Measurements from ENCODE around the gene TCP11L2. TPM values are rescaled to one million over a fixed set of nuclear protein-coding genes. Genes with fewer than 3 reads are reported as not detected.

The TCP11L2 gene
- total and polyA plus RNA-seq, 2 of the 4 experiments (the other 2 are of a cell fraction): 7.3 to 32.8 TPM

DNA sequence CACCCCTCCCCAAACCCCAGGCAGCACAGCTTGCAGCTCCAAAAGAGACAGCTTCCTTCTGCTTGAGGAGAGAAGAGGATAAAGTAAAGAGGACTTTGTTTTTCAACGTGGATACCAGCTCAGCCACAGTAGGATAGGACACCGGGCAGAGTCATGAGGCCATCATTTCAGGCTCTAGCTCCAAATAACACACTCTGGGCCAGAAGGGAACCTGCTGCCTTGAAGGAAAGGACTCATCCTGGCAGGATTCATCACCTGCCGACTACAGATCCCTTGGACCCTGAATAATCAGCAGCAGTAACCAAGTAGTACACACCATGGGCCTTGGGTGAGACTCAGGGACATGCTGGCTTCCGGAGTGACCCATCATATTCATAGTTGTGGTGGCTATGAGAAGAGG lies 44.3 kb upstream of the TCP11L2 start:
- H4K8ac ChIP-seq (ENCODE audit: low read depth in 2 of 2, low read length in 2 of 2): no peak overlapping the region
- no peaks in the 10 kb centered on the region for H3K9me1 ChIP-seq (ENCODE audit: insufficient read depth, low read length)
- no peak overlapping the region for H2AK9ac ChIP-seq (replicated peaks; ENCODE audit: low read depth, low read length, poor library complexity)
- POLR2A ChIA-PET (ENCODE audit: unreplicated experiment): no interaction called here
- H4K20me1 ChIP-seq (ENCODE audit: insufficient read depth, low read length): no peaks in the 10 kb centered on the region
- no peak overlapping the region for H2BK5ac ChIP-seq (ENCODE audit: low read depth, low read length, poor library complexity, severe bottlenecking)
- no peak overlapping the region for H2BK120ac ChIP-seq (ENCODE audit: low read depth, low read length)
- no TSS peak for BruUV-seq (replicated peaks)
- DNase-seq (no peak), ATAC-seq (ENCODE audit: low read depth) (no peak)
- no peak overlapping the region for H3K56ac ChIP-seq (ENCODE audit: extremely low read depth, insufficient read depth, low read length)
- intact Hi-C loops (cut with micrococcal nuclease) (no loop called here), in situ Hi-C loops (cut with MboI; ENCODE audit: low sequenced_read_pairs) (no loop called here), dilution Hi-C loops (cut with HindIII; ENCODE audit: low sequenced_read_pairs, unreplicated experiment) (no loop called here)
- H3K27ac ChIP-seq (ENCODE audit: insufficient read depth, low read length): no peak overlapping the region
- no peak overlapping the region for H3K14ac ChIP-seq (replicated peaks; ENCODE audit: low read depth, low read length)
- WGBS, 2 experiments (ENCODE audit: extremely low coverage in 2 of 2, insufficient read length in 1 of 2): no CpG with 5 or more reads among the region's 4 CpGs
- H3K4me1 ChIP-seq (ENCODE audit: control insufficient read depth, insufficient read depth, low read length): no peaks in the 10 kb centered on the region
- no peak overlapping the region for H4K91ac ChIP-seq (ENCODE audit: insufficient read depth, low read depth, low read length)
- no peaks in the 10 kb centered on the region for H3K79me1 ChIP-seq (ENCODE audit: low read depth in 1 of 2, low read length in 2 of 2)
- no peak overlapping the region for H3K9ac ChIP-seq (ENCODE audit: low read depth, low read length)
- no peak overlapping the region for H3K4ac ChIP-seq (ENCODE audit: low read depth, low read length)
- H3K4me2 ChIP-seq (ENCODE audit: low read depth, low read length): no peak overlapping the region
- H3K4me3 ChIP-seq (ENCODE audit: insufficient read depth, low read depth, low read length): no peak overlapping the region
- H2BK20ac ChIP-seq (ENCODE audit: low read depth, low read length): no peak overlapping the region
- CTCF ChIA-PET: no interaction called here
- no peaks in the 10 kb centered on the region for H3K27me3 ChIP-seq (ENCODE audit: control insufficient read depth, insufficient read depth, low read length)
- no peak overlapping the region for H3K23ac ChIP-seq (ENCODE audit: low read depth, low read length)
- no peak overlapping the region for H2AFZ ChIP-seq (replicated peaks; ENCODE audit: low read length, poor library complexity)
- no peak overlapping the region for H2AK5ac ChIP-seq (ENCODE audit: low read depth, low read length)
- no peak overlapping the region for H4K5ac ChIP-seq (ENCODE audit: low read depth, low read length)
- no peaks in the 10 kb centered on the region for H3K36me3 ChIP-seq (ENCODE audit: control insufficient read depth, insufficient read depth, low read length)
- TF ChIP-seq MAZ (IDR thresholded peaks at IDR 0.05; ENCODE audit: borderline replicate concordance, low read depth, low read length): no peak
- TF ChIP-seq CEBPB (IDR thresholded peaks at IDR 0.05; ENCODE audit: low read depth, low read length): no peak
- TF ChIP-seq SMC3 (IDR thresholded peaks at IDR 0.05; ENCODE audit: low read depth, low read length): no peak
- TF ChIP-seq MAFK (IDR thresholded peaks at IDR 0.05; ENCODE audit: low read depth, low read length): no peak
- TF ChIP-seq MXI1 (IDR thresholded peaks at IDR 0.05; ENCODE audit: borderline replicate concordance, low read depth, low read length): no peak
- TF ChIP-seq RAD21 (IDR thresholded peaks at IDR 0.05; ENCODE audit: low read length): no peak
- TF ChIP-seq RFX5 (IDR thresholded peaks at IDR 0.05; ENCODE audit: low read depth, low read length): no peak
- TF ChIP-seq POLR2A (IDR thresholded peaks at IDR 0.05; ENCODE audit: low read depth, low read length): no peak
- no peaks in the 10 kb centered on the region for H3K9me3 ChIP-seq (ENCODE audit: control insufficient read depth, insufficient read depth, low read length)
- H2BK15ac ChIP-seq (ENCODE audit: low read depth, low read length): no peak overlapping the region
- no peak overlapping the region for H3K18ac ChIP-seq (ENCODE audit: low read depth, low read length)

All from IMR-90 (cell line).